Adrenal gland (tissue), 5 donors: ENCODE results near the gene OSBPL10.

Experiments used
- POLR2A ChIP-seq, 2 donors: fragments of 450-650 bp; IDR thresholded peaks; one replicate each; pipeline ENCODE4 v1.6.1; 2017; ENCODE audit warnings: antibody characterized with exemption in 2 of 2, mild to moderate bottlenecking in 2 of 2, moderate library complexity in 1 of 2
- TF ChIP-seq, protein P1 (sequence below), 6 experiments: fragments of 450-650 bp in 4 of 6; fragments of 200-600 bp in 2 of 6; sonication (generic) in 1 of 6; IDR thresholded peaks; 1 replicate in 5 of 6; 2 replicates in 1 of 6; pipeline versions ENCODE4 v1.5.1 to v1.8.0; 2016 to 2021; ENCODE audit warnings: antibody characterized with exemption in 6 of 6, mild to moderate bottlenecking in 2 of 6, moderate library complexity in 1 of 6
- donor health status: DM: no; HTN: no; CAD: no.

DNA sequence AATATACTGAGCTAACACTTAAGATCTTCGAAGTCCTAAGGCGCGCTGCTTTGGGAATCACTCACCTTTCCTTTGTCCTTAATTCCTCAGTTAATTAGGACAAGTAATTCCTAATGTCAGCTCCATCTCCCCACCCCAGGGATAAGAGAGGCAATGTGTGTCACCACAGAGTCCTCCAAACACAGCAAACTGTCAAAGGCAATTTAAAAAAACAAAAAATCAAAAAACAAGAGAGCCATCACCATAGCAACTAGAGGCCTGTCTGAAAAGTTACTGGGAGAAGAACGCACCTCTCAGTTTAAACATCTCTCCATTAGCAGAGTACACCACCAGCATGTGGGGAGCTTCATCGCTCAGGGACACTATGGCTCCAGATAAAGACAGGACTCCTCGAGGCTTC lies 101.7 kb downstream of the OSBPL10 start:
- TF ChIP-seq, protein P1, sequence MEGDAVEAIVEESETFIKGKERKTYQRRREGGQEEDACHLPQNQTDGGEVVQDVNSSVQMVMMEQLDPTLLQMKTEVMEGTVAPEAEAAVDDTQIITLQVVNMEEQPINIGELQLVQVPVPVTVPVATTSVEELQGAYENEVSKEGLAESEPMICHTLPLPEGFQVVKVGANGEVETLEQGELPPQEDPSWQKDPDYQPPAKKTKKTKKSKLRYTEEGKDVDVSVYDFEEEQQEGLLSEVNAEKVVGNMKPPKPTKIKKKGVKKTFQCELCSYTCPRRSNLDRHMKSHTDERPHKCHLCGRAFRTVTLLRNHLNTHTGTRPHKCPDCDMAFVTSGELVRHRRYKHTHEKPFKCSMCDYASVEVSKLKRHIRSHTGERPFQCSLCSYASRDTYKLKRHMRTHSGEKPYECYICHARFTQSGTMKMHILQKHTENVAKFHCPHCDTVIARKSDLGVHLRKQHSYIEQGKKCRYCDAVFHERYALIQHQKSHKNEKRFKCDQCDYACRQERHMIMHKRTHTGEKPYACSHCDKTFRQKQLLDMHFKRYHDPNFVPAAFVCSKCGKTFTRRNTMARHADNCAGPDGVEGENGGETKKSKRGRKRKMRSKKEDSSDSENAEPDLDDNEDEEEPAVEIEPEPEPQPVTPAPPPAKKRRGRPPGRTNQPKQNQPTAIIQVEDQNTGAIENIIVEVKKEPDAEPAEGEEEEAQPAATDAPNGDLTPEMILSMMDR (IDR thresholded peaks at IDR 0.05), result no peak
- TF ChIP-seq POLR2A (IDR thresholded peaks at IDR 0.05), result no peak
